Stimulated activated CD8-positive, alpha-beta memory T cell treated with anti-CD3 and anti-CD28 coated beads, Interleukin-7, amount 100 ng/mL, for 24 hours (primary cell): ENCODE results near the gene MGRN1.

Source experiments
- DNase-seq: peaks from one replicate; pipeline ENCODE4 v3.0.0-alpha.2; 2020; ENCODE audit warnings: low read depth

The MGRN1 gene

GRCh38 chr16:4675864-4676786, 51.5 kb downstream of the MGRN1 start:
- no peak for DNase-seq

GRCh38 chr16:4676831-4677230, 52.2 kb downstream of the MGRN1 start:
- DNase-seq = no peak

GRCh38 chr16:4677390-4677789, 52.8 kb downstream of the MGRN1 start:
- DNase-seq = no peak

GRCh38 chr16:4677994-4678393, 53.4 kb downstream of the MGRN1 start:
- DNase-seq = no peak

GRCh38 chr16:4678596-4678995, 54.0 kb downstream of the MGRN1 start:
- no peak for DNase-seq

- DNase-seq = no peak
These were observed 54.7 kb downstream of the MGRN1 start for GRCh38 chr16:4679156-4679849.

- DNase-seq = no peak
These were observed 55.4 kb downstream of the MGRN1 start for GRCh38 chr16:4679850-4680636.

GRCh38 chr16:4680673-4681470, 56.2 kb downstream of the MGRN1 start:
- DNase-seq = no peak

GRCh38 chr16:4681471-4682083, 57.0 kb downstream of the MGRN1 start:
- no peak for DNase-seq

- no peak for DNase-seq
These were observed 57.5 kb downstream of the MGRN1 start for GRCh38 chr16:4682084-4682591.

- DNase-seq = no peak
These were observed 58.1 kb downstream of the MGRN1 start for GRCh38 chr16:4682616-4683254.

- no peak for DNase-seq
These were observed 58.8 kb downstream of the MGRN1 start for GRCh38 chr16:4683255-4684057.

GRCh38 chr16:4684058-4684715, 59.6 kb downstream of the MGRN1 start:
- DNase-seq = no peak

GRCh38 chr16:4684763-4685162, 60.1 kb downstream of the MGRN1 start:
- DNase-seq = no peak

GRCh38 chr16:4685292-4685691, 60.7 kb downstream of the MGRN1 start:
- no peak for DNase-seq

- no peak for DNase-seq
These were observed 61.3 kb downstream of the MGRN1 start for GRCh38 chr16:4685776-4686496.

- no peak for DNase-seq
These were observed 62.0 kb downstream of the MGRN1 start for GRCh38 chr16:4686497-4687210.

GRCh38 chr16:4687416-4687815, 62.8 kb downstream of the MGRN1 start:
- DNase-seq = no peak
